Measurements from ENCODE around the gene CCDC6.
"Not testable (repeated sequence)": the region's sequence is repeated elsewhere in the genome, so short reads cannot be mapped to it uniquely, and the experiment has no call there.

CCDC6 gene

DNA sequence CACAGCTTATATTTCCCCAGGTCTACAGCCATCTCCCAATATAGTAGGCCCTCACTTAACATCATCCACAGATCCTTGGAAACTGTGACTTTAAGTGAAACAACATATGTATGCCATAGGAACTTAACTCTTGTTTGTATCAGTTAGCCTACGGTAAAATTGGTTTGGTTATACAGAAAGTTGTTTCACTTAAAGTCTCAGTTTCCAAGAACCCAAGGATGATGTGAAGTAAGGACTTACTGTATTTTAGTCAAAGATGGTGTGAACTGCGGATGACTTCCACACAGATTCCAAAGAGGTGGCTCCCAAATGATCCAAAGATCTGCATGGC is 96.7 kb downstream of the CCDC6 start:
- DNase-seq (ENCODE audit: low read depth in 2 of 2), result no peak

GRCh38 chr10:59808896-59809643 is 97.3 kb downstream of the CCDC6 start:
- DNase-seq (ENCODE audit: low read depth in 2 of 2), result peak; percentile 65 to 68

- no peak for DNase-seq (ENCODE audit: low read depth in 2 of 2)
Measured at GRCh38 chr10:59807629-59808620, 98.4 kb downstream of the CCDC6 start.

DNA sequence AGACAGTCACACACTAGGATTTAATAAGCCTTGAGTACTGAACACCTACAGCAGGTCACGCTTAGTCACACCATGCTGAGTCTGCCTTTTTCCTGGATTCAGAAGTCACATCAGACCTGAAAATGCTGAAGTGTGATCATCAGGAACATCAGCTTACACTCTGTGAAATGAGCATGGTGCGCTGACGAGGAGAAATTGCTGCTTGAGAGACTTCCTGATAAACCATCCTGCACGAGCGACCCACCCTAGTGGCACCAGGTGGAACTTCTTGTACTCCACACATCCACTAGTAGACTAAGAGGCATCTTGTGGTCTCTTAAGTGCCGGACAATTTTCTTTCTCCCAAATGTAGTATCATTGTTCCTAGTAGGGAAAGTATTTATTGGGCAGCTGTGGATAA is 101.3 kb downstream of the CCDC6 start:
- DNase-seq (ENCODE audit: low read depth in 2 of 2), result peak; percentile 4

DNA sequence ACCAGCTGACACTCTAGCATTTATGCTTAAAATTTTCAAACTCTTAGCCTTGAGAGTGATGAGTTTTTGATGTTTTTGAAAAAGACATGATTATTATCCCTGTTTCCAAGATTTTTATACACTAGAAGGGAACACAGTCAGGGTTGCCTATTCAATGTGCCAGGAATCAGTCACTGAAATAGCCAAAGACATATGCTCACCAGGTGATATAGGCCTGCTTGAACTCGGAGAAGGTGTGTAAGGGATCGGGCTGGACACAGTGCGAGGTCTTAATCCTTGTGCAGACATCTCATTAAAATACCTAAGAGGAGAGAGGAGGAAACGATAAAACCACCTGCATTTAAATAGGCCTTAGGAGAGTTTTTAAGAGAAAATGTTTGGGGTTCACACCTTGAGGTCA is 102.1 kb downstream of the CCDC6 start:
- no peak for DNase-seq (ENCODE audit: low read depth in 2 of 2)

- DNase-seq (ENCODE audit: low read depth in 2 of 2), result no peak
Measured at GRCh38 chr10:59803714-59804113, 102.6 kb downstream of the CCDC6 start.

- no peak for DNase-seq (ENCODE audit: low read depth in 2 of 2)
Measured at GRCh38 chr10:59801171-59801570, 105.2 kb downstream of the CCDC6 start.

GRCh38 chr10:59799421-59799820 is 106.9 kb downstream of the CCDC6 start:
- no peak for DNase-seq (ENCODE audit: low read depth in 2 of 2)

DNA sequence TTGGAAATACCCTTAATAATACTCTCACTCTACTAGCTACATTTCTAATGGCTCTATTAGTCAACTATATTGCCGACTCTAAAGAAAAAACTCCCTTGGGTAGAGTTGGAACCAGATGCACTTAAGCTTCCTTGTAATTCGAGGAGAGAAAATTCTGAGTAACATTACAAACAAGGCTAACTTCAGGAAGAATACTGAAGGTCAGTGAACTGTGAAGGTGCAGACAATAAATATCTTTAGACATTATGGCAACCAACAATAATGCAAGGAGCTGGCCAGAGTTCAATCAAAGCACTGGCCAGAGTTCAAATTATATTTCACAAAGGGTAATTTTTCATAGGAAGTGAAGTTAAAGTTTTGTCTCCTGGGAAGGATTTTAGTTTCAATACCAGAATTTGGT is 112.4 kb downstream of the CCDC6 start:
- DNase-seq (ENCODE audit: low read depth in 2 of 2), result no peak

- no peak for DNase-seq (ENCODE audit: low read depth in 2 of 2)
Measured at GRCh38 chr10:59792812-59793211, 113.5 kb downstream of the CCDC6 start.

- DNase-seq (ENCODE audit: low read depth in 2 of 2), result no peak
Measured at GRCh38 chr10:59791601-59792000, 114.8 kb downstream of the CCDC6 start.

GRCh38 chr10:59790080-59790479 is 116.3 kb downstream of the CCDC6 start:
- DNase-seq (ENCODE audit: low read depth in 2 of 2), result not testable (repeated sequence)

GRCh38 chr10:59788914-59789313 is 117.4 kb downstream of the CCDC6 start:
- not testable (repeated sequence) for DNase-seq (ENCODE audit: low read depth in 2 of 2)

GRCh38 chr10:59787032-59787431 is 119.3 kb downstream of the CCDC6 start:
- not testable (repeated sequence) for DNase-seq (ENCODE audit: low read depth in 2 of 2)

- not testable (repeated sequence) for DNase-seq (ENCODE audit: low read depth in 2 of 2)
Measured at GRCh38 chr10:59785476-59785875, 120.9 kb downstream of the CCDC6 start.

DNA sequence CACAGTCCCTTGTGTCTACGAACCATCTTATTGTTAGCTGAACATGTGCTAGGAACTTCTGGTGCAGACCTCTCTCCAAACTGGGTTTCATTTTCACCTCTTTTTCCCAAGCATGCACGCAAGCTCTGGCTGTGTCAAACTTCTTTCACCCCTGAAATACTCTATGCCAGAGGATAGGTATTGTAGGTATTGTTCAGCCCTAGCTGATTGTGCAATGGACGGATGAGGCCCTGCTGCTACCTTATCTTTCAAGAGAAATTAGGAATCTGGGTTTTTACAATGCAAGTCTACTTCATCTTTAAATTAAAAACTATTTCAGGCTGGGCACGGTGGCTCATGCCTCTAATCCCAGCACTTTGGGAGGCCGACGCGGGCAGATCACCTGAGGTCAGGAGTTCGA is 124.8 kb downstream of the CCDC6 start:
- no peak for DNase-seq (ENCODE audit: low read depth in 2 of 2)

DNA sequence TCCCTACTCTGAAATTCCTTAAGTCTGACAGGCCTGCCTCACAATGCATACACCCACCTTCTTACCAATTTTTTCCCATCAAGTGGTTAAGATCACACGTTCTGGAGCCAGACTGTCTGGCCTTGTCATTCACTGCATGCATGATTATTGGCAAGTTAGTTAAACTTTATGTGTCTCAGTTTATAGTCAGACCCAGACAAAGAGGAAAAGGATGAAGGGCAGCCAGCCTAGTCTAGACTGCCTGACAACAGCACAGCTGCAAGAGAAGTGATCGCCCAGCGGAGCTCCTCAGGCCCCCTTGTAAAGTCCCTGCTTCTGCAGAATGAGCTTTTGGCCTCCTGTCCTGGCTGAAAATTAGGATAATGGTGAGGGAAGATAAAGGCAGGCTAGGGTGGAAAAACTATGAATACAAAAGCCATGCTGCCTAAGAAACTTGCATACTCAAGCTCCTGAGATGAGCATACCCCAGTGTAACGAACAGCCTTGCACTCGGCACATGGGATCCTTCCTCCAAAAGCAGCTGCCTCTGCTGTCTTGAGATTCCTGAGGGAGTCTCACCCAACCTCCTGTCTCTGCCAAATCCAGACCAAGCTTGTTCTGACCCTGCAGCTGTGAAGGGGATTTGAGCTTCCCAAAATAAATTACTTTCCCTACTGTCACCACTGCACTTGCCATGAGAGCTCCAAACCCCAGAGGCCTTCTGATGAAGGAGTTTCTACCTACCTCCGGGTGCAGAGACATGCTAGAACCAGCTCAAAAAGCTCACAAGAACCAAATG is 126.4 kb downstream of the CCDC6 start:
- DNase-seq (ENCODE audit: low read depth in 2 of 2), result no peak

DNA sequence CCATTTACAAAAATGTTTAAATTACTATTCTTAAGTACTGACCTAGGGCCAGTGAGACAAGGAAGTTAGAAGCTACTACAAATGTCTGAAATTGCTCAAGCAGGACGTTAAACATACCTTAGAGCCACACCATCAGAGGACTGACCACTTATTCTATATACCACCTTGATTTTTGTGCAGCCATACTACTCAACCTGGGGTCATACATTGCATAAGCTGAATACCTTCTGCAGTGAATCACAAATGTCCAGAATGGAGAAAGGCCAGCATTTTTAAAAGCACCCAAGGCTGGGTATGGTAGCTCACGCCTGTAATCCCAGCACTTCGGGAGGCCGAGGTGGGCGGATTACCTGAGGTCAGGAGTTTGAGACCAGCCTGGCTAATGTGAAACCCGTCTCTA is 131.9 kb downstream of the CCDC6 start:
- no peak for DNase-seq (ENCODE audit: low read depth in 2 of 2)

DNA sequence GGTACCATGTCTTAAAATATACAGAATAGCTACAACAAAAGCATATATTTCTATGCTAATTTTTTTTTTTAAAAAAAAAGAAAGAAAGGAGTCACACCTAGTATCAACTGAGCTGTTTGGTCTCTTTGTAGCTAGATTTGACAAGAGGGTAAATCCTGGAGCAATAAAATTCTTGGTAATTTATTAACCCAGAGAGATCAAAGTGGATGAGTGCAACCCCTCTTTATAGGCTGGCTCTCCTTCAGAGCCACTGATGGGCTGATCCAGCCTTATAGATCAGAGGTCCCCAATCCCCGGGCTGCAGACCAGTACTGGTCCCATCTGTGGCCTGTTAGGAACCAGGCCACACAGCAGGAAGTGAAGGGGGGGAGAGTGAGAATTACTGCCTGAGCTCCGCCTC is 133.3 kb downstream of the CCDC6 start:
- DNase-seq (ENCODE audit: low read depth in 2 of 2), result no peak

DNA sequence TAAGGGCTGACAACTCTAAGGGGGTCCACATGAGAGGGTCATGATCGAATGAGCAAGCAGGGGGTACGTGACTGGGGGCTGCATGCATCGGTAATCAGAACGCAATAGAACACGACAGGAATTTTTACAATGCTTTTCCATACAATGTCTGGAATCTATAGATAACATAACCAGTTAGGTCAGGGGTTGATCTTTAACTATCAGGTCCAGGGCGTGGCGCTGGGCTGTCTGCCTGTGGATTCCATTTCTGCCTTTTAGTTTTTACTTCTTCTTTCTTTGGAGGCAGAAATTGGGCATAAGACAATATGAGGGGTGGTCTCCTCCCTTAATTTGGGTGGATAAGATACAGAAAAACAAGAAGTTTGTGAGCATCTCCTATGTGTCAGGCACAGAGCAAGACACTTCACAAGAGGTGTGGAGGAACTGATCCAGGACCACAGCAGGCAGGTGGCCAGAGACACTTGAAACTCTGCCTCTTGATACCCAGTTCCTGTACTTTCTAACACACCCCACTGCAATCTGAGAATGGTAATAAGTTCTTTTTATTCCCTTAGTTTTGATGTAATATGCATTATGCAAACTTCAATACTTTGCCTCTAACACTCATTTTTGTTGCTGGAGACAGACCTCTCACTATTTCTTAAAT is 135.1 kb downstream of the CCDC6 start:
- DNase-seq (ENCODE audit: low read depth in 2 of 2), result no peak

GRCh38 chr10:59770689-59771088 is 135.7 kb downstream of the CCDC6 start:
- DNase-seq (ENCODE audit: low read depth in 2 of 2), result no peak

DNA sequence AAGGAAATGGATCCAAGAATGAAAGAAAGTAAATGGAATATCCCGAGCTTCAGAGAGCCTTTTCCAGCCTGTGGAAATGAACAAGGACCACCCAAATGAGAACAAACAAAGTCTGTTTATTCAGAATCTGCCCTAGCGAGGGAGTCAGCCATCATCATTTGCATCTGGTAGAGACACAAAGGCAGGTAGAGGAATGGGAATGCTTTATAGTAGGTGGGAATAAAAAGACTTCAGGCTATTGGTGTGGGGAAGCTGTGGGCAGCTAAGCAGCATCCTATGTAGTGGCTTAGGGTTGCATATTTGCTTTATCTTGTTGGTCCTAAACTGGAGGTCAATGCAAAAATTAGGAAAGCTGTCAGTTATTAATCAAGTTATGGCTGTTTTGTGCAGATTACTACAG is 143.9 kb downstream of the CCDC6 start:
- DNase-seq (ENCODE audit: low read depth in 2 of 2), result no peak
